ENCODE results near the gene PTH1R. TPM values are rescaled to one million over a fixed set of nuclear protein-coding genes. Genes with fewer than 3 reads are reported as not detected.

The PTH1R gene
- total and polyA plus RNA-seq, 10 of the 15 experiments (the other 5 are each of a cell fraction or from before 2014, with no cell fraction given), result not detected

GRCh38 chr3:46883830-46884185, 6.3 kb downstream of the PTH1R start (continued):
- TF ChIP-seq NR2F1 (conservative IDR thresholded peaks at IDR 0.05) (no peak), ZBED1 (IDR thresholded peaks at IDR 0.05; ENCODE audit: borderline replicate concordance) (no peak), E4F1 (IDR thresholded peaks at IDR 0.05; ENCODE audit: borderline replicate concordance, partially characterized antibody) (no peak), ZSCAN29 (IDR thresholded peaks at IDR 0.05) (no peak), CEBPZ (IDR thresholded peaks at IDR 0.05; ENCODE audit: low read depth, low read length) (no peak), RAD21 (IDR thresholded peaks at IDR 0.05; ENCODE audit: insufficient read depth, low read depth, low read length) (no peak), EGR1 (IDR thresholded peaks at IDR 0.05; ENCODE audit: borderline replicate concordance in 1 of 2, low read depth in 2 of 2, low read length in 2 of 2) (no peak), NR2C1 (IDR thresholded peaks at IDR 0.05) (no peak)

Data from GM12878 (cell line).